ENCODE data around the gene CDCA8.

The CDCA8 gene

DNA sequence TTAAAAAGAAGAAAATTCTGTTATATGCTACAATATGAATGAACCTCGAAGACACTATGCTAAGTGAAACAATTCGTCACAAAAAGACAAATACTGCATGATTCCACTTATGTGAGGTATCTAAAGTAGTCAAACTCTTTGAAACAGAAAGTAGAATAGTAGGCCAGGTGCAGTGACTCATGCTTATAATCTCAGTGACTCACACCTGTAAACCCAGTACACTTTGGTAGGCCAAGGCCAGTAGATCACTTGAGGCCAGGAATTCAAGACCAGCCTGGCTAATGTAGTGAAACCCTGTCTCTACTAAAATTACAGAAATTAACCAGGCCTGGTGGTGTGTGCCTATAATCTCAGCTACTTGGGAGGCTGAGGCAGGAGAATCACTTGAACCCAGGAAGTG, 46.9 kb downstream of the CDCA8 start:
- no peak for DNase-seq (ENCODE audit: low spot score)
- TF ChIP-seq, protein P1, sequence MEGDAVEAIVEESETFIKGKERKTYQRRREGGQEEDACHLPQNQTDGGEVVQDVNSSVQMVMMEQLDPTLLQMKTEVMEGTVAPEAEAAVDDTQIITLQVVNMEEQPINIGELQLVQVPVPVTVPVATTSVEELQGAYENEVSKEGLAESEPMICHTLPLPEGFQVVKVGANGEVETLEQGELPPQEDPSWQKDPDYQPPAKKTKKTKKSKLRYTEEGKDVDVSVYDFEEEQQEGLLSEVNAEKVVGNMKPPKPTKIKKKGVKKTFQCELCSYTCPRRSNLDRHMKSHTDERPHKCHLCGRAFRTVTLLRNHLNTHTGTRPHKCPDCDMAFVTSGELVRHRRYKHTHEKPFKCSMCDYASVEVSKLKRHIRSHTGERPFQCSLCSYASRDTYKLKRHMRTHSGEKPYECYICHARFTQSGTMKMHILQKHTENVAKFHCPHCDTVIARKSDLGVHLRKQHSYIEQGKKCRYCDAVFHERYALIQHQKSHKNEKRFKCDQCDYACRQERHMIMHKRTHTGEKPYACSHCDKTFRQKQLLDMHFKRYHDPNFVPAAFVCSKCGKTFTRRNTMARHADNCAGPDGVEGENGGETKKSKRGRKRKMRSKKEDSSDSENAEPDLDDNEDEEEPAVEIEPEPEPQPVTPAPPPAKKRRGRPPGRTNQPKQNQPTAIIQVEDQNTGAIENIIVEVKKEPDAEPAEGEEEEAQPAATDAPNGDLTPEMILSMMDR (IDR thresholded peaks at IDR 0.05; ENCODE audit: borderline replicate concordance, control extremely low read depth, extremely low read depth, insufficient read depth, missing control alignments), result no peak
- in situ Hi-C loops (cut with MboI; ENCODE audit: low sequenced_read_pairs, unreplicated experiment), result no loop called here

DNA sequence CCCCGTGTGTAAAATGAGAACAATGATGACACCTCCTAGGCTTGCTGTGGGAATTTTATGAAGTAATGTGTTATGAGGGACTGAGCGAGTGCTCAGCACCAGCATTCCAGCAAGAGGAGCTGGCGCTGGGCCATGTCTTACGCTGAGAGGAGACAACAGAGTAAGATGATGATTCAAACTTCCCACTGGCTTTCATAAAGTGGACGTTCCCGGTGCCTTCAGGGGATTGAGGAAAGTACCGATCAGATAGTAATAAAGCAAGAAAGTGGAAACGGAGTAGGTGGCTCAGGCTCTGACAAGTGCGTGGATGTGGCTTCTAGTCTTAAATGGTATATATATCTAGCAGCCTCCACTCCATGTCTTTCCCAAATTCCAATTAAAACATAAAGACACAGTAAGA, 48.8 kb downstream of the CDCA8 start:
- no peak for DNase-seq (ENCODE audit: low spot score)

DNA sequence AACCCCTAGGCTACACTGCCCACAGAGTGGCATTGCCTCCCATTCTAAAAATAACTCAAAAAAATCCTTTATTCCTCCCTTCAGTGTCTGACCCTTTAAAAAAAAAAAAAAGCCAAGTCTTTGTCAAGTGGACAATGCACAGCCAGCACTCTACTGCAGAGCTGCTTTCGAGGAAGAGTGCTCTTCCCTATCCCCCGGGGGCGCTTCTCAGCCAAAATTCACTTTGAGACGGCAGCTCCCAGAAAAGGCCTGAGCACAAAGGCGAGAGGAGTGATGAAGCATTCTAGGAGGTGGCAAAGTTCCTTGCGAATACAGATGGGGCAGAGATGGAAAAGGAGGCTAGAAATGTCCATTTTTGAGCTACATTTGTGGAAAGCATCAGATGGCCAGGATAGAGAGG, 49.3 kb downstream of the CDCA8 start:
- no peak for DNase-seq (ENCODE audit: low spot score)
- TF ChIP-seq, protein P1 (IDR thresholded peaks at IDR 0.05; ENCODE audit: borderline replicate concordance, control extremely low read depth, extremely low read depth, insufficient read depth, missing control alignments), result no peak
- in situ Hi-C loops (cut with MboI; ENCODE audit: low sequenced_read_pairs, unreplicated experiment), result no loop called here

More for the DNA sequence above, 48.8 kb downstream of the CDCA8 start:
- TF ChIP-seq, protein P1 (IDR thresholded peaks at IDR 0.05; ENCODE audit: borderline replicate concordance, control extremely low read depth, extremely low read depth, insufficient read depth, missing control alignments), result no peak
- in situ Hi-C loops (cut with MboI; ENCODE audit: low sequenced_read_pairs, unreplicated experiment), result no loop called here

DNA sequence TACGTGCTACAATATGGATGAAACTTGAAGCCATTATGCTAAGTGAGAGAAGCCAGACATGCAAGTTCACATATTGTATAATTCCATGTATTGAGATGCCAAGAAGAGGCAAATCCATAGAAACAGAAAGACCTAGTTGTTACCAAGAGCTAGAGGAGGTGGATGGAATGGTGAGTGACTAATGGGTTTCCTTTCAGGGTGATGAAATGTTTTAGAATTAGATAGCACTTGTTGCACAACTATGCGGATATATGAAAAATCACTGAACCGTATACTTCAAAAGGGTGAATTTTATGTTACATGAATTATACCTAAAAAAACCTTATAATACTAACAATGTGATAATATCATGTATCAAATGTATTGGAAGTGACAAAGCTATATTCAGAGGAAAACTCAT, 54.5 kb downstream of the CDCA8 start:
- DNase-seq (ENCODE audit: low spot score), result no peak
- TF ChIP-seq, protein P1 (IDR thresholded peaks at IDR 0.05; ENCODE audit: borderline replicate concordance, control extremely low read depth, extremely low read depth, insufficient read depth, missing control alignments), result no peak
- in situ Hi-C loops (cut with MboI; ENCODE audit: low sequenced_read_pairs, unreplicated experiment), result no loop called here

DNA sequence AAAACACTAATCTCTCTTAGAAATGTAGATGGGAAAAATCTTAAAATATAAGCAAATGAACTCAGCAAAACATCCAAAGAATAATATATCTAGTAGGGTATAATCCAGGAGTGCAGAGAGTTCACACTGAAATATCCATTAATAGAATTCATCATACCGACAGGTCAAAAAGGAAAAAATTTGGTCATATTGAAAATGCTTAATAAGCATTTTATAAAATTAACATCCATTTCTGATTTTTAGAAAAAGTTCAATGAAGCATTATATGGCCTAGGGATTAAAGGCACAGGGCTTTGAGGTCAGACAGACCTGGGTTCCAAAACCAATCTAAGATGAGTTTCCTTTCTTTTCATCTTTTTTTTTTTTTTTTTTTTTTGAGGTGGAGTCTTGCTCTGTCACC, 56.2 kb downstream of the CDCA8 start:
- no peak for DNase-seq (ENCODE audit: low spot score)
- TF ChIP-seq, protein P1 (IDR thresholded peaks at IDR 0.05; ENCODE audit: borderline replicate concordance, control extremely low read depth, extremely low read depth, insufficient read depth, missing control alignments), result no peak
- in situ Hi-C loops (cut with MboI; ENCODE audit: low sequenced_read_pairs, unreplicated experiment), result no loop called here

DNA sequence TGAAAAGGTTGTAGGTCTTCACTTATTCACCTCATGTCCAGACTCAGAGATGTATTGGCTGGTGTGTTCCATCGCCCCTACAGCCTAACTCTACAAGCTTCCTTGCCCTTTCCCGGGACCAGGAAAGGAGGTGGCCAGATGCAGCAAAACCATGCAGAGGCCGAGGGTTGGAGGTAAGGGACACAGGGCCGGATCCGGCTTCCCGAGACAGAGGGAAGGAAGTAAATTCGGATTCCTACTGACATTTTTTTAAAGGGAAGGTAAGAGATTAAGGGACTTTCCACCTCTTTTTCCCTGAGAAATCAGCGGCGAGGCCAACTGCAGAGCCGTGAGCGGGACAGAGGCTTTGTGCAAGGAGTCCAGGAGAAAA, 59.9 kb downstream of the CDCA8 start:
- DNase-seq (ENCODE audit: low spot score), result no peak
- in situ Hi-C loops (cut with MboI; ENCODE audit: low sequenced_read_pairs, unreplicated experiment), result no loop called here
- TF ChIP-seq, protein P1 (IDR thresholded peaks at IDR 0.05; ENCODE audit: borderline replicate concordance, control extremely low read depth, extremely low read depth, insufficient read depth, missing control alignments), result no peak

Measured in GM13976 (cell line).